Dedifferentiated amniotic fluid mesenchymal stem cell (primary cell): ENCODE data around the gene RALBP1.

ENCODE experiments used
- DNase-seq: peaks from one replicate; pipeline ENCODE4 v3.0.0-alpha.2; 2016; ENCODE audit errors: extremely low spot score

Gene RALBP1

DNA sequence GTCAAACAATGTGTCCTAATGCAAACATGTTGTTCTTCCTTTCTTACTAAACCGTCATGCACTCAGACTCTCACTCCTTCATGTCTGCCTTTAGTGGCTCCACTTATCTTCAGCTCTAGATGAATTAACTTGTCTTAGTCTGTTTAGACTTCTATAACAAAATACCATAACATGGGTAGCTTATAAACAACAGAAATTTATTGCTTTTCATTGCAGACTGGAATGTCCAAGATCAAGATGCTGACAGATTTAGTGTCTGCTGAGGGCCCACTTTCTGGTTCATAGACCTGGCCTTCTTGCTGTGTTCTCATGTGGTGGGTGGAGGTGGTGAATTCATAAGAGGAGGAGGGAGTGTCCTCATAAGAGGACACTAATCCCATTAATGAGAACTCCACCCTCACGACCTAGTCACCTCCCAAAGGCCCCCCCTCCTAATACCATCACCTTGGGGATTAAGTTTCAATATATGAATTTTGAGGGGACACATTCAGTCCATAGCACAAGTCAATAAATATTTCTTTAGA lies 32.3 kb downstream of the RALBP1 start:
- no peak for DNase-seq

DNA sequence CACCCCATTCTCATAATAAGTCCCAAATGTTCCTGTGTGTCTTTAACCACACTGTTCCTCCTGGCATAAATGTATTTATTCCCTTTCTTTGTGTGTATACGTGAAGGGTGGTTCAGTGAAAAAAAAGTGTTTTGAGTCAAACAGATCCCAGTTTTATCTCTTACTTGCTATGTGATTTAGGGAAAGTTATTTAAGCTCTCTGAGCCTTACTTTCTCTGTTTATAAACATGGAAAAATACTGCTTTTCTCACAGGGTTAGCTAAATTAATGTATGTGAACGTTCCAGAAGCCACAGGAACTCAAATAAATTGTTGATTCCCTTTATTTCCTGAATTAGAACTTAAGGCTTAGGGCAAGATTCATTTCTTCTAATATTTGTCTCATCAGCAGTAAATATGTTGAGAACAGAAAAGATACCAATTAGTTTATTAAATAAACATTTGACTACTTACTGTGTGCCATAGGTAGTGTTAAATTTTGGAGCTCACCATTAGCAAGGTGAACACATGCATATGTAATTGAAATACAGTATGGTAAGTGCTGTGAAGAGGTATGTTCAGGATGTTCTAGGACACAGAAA lies 33.2 kb downstream of the RALBP1 start:
- no peak for DNase-seq

DNA sequence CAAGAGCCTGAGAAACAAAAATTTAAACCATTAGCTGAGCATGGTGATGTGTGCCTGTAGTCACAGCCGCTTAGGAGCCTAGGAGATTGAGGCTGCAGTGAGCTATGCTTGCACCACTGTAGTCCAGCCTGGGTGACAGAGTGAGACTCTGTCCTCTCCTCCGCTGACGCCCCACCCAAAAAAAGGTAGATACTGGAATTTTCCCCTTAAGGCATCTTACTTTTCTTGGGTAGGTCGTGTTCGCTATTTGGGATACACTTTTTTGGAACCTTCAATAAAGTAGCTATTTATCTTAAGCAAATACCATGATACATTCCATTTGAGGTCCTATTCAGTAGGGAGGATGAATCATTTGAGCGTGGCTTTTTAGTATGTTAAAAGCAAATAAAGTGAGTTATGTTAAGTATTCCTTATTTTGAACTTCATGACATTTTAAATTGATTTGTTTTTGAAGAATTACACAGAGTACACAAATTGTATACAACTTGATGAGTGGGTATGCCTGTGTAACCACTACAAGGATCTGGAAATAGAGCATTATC lies 38.7 kb downstream of the RALBP1 start:
- peak; percentile 37 for DNase-seq

DNA sequence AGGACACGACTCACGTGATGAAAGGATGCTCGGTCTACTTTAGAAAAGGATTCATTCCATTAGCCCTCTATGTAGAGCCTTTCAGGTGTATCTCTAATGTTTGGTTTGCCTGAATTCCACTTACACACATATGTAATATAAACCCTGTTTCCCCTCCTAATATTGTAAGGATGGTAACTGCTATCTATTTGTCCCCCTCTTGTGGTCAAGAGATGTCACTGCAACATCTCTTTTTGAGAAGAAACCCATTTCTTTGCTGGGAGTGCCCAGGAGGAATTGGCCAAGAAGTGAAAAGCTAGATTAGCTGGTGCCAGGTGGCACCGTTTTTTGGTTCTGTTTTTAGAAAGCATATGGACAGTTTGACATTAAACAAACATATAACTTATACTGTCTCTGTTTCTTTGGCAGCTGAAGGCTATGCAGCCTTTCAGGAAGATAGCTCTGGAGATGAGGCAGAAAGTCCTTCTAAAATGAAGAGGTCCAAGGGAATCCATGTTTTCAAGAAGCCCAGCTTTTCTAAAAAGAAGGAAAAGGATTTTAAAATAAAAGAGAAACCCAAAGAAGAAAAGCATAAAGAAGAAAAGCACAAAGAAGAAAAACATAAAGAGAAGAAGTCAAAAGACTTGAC lies 41.2 kb downstream of the RALBP1 start:
- DNase-seq: peak; percentile 51

DNA sequence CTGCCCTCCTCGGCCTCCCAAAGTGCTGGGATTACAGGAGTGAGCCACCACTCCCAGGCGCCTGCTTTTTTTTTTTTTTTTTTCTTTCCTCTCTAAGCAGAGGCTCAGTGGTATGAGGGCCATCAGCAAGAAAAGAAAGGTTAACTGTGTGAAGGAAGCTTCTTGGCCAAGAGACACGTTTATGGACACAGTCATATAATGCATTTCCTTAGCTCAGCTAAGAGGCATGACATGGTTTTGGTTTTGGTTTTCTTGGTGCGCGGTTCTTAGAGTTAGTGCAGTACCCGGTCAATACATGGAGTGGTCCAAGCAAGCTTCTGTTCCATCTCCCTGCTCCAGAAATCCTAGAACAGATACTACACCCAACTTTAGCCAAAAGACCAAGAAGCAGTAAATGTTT lies 42.6 kb downstream of the RALBP1 start:
- no peak for DNase-seq

DNA sequence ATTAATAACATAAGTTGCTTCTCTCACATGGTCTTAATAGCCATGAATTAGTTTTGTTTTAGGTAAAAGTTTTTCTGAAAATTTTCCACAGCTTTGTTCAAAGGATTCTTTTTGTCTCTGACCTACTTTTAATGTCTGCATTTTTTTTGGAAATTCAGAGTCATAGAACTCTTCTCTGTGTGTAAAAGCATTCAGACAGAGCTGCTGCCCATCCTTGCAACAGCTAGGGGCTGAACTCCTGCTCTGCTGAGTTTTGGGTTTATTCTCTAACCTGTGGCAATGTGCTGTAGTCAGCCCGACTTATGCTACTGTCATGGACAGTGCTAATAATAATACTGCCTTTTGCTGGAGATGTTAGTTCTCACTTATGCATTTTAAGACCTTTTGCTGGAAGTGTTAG lies 44.1 kb downstream of the RALBP1 start:
- no peak for DNase-seq

DNA sequence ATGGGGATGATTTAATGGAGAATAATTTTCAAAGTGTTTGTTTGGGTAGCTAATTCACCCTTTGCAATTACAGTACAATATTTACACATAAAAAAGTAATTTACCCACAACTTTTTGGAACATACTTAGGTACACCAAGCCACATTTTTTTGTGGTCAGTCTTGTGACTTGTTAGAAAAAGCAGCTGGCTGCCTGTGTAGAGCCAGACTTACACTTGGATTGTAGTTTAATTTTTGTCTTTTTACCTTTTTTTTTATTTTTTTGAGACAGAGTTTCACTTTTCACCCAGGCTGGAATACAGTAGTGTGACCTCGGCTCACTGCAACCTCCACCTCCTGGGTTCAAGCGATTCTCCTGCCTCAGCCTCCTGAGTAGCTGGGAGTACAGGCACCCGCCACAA lies 45.4 kb downstream of the RALBP1 start:
- DNase-seq: no peak

DNA sequence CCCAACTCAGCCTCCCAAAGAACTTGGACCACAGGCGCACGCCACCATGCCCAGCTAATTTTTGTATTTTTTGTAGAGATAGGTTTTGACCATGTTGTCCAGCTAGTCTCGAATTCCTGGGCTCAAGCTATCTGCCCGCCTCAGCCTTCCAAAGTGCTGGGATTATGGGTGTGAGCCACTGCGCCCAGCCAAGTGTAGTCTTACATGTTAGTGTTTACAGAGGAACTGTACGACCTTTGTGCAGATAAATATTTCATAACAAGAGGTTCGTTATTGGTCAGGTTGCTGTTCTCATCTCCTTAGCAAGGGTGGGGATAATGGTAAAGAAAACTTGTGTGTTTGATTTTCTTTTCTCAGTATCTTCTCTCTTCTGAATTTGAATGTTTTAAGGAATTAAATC lies 46.5 kb downstream of the RALBP1 start:
- DNase-seq: no peak

DNA sequence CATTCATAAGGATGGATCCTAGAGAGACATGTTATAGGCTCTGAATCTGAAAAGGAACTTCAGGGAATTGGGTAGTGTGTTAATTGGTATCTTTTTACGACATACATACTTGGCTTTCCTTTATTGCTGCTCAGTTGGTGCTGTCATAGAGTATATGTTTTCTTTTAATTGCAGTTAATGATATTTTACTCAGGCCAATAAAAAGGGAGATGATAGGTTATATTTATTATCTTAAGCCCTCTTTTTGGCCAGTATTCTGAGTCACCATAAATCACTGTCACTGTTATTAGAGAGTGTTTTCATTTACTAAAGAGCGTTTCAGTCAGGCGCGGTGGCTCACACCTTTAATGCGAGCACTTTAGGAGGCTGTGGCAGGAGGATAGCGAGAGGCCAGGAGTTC lies 47.6 kb downstream of the RALBP1 start:
- DNase-seq: no peak

DNA sequence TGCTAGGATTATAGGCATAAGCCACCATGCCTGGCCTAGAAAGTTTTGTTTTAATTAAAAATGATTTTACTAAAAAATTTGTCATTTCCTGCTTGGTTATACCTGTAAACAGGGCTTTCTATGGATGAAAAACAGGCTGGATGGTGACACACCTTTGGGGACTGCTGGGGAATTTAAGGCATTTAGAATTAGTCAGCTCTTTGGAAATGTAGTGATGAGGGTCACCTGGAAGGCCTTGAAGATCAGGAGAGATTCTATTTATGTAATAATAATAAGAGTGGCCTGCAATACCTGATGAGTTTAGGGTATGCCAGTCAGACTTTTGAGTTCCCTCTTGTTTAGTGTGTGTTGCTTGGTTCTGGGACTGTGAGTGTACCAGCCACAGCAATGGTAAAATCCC lies 51.1 kb downstream of the RALBP1 start:
- no peak for DNase-seq

DNA sequence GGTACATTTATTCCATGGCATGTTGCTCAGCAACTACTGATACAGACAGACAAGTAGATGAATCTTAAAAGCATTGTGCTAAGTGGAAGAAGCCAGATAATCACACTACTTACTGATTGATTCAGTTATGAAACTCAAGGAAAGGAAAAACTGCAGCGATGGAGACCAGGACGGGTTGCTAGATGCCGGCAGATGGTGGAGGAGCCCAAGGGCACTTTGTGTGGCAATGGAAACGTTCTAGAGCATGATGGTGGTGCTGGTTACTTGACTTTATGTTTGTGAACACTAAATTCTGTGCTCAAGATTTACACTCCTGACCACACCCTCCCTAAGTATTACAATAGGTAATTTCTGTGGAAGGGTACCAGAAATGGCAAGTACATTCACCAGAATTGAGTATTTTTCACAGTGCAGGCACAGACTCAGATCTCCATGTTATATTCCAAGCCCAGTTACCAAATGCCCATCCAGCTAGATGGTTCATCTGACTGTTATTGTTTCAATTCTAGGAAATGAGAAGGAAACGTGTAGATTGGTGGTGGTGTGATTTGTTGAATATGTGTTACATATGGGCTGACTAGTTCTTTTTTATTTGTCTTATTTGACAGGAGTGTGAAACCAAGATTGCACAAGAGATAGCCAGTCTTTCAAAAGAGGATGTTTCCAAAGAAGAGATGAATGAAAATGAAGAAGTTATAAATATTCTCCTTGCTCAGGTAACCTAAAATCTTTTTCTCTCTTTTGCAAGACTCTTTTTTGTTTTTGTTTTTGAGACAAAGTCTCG lies 55.1 kb downstream of the RALBP1 start:
- no peak for DNase-seq

DNA sequence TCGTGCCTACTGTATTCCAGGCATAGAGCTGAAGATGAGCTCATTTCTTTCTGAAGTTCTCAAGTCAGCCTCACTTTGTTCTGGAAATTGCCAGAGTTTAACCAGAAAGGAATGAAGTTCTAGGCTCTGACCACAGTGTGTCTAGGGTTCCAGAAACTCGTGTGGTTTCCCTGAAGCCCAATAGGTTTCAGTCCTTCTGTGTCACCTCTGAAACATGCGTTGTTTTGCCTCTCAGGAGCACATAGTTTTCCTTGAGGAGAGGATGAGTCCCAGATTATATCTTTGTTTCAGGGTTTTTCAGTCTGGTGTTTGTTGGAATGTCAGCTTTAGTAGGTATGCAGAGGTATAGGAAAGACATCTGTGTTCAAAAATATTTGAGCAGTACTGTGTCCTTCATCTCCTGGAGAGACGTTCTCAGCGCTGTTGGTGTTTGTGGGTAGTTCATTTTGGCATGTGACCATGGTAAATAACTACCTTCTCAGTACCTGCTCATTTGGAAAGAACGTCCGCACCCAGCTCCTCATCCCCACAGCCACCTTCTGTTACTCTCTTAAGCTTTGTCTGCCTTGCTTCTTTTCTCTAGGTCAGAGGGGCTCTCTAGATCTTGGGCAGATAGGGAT lies 56.6 kb downstream of the RALBP1 start:
- DNase-seq: no peak

DNA sequence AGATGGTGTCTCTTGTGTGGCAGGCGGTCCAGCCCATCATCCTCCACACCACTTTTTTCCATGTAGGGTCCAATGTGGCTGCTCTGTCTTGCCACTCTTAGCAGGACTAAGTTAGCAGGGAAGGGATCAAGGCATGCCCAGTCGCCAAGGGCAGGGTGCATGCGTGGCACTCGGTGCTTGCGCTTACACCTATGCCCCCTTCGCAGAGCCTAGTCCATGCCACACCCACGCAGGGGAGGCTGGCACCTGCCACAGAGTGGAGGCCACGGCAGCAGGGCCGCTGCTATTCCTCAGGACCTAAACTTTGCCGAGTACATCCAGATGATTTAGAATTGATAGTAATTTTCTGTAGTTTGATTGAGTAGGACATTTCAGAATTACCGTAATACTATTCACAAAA lies 59.5 kb downstream of the RALBP1 start:
- DNase-seq: no peak

DNA sequence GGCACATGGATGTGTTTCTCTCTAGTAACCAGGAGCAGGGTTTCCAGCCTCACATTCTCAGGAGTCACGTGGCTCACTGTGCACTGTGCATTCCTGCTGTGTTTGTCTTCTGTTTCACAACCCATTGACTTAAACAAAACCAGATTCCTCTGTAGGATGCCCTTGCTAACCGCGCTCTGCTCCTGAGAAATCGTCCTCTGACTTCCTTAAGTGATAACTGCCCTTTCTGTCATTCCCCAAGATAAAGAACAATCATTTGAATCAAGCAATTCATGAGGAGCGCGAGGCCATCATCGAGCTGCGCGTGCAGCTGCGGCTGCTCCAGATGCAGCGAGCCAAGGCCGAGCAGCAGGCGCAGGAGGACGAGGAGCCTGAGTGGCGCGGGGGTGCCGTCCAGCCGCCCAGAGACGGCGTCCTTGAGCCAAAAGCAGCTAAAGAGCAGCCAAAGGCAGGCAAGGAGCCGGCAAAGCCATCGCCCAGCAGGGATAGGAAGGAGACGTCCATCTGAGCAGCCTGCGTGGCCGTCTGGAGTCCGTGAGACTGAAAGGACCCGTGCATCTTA lies 60.2 kb downstream of the RALBP1 start:
- peak; percentile 89 for DNase-seq

DNA sequence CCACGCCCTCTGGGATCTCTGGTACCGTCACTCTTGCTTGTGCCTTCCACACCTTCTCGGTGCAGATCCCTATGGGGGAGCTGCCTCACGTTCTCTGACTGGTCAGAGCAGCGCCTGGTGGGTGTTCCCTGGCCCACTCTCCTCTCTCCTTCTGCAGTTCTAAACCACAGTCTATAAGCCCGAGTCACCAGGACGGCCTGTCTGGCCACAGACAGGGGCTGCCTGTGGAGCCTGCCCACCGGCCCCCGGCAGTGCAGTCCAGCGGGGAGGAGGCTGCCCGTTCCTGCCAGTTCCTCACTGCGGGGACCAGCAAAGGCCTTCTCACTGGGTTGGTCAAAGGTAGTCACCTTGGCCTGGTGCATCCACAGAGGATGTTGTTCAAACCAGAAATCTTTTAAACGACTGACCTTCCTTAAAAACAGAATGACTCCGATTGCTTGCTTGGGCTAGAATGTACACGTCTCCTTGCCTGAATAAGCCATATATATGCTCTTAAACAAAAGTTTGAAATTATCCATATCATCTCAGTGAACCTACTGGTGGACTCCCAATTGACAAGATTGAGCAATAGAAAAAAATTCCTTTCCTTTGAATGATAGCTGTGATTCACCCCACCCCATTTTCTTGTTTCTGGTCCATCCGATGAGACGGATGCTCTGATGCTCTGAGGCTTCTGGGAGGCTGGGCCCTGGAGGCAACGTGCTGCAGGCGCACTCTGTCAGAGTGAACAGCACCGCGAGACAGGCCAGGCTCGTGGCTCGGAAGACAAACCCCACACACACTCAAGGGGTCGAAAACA lies 61.2 kb downstream of the RALBP1 start:
- DNase-seq: no peak

DNA sequence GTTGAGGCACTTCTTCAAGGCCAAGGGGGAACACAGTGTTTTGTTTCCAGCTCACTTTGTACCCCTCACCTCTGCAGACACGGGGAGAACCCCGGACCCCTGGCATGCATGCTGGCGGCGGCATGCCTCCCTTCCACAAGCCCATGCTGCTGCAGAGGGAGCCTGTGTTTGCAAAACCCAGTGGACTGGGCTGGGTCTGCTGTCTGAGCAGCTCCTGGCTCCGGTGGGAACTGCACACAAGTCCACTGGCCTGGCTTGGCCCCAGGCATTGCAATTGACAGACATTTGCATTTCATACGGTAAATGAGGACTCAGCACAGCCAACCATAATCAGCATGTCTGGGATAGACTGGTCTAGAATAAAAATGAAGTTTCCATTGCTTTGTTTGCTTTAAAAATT lies 62.4 kb downstream of the RALBP1 start:
- no peak for DNase-seq

DNA sequence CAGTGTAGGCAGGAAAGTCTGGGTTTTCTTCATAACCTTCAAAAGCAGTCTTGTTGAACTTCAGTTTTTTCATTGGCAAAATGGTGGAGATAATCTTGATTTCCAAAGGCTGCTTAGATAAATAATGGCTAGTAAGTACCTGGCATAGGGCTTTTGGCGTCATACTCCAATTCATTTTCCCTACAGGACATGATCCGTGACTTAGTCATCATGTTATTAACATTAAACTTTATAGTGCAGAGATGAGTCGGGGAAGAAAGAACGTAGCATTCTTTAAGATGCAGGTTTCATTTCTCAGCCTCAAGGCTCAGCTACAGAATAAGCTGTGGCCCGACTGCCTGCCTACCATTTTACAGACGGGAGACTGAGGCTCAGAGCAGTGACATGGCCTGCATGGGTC lies 64.0 kb downstream of the RALBP1 start:
- DNase-seq: no peak

DNA sequence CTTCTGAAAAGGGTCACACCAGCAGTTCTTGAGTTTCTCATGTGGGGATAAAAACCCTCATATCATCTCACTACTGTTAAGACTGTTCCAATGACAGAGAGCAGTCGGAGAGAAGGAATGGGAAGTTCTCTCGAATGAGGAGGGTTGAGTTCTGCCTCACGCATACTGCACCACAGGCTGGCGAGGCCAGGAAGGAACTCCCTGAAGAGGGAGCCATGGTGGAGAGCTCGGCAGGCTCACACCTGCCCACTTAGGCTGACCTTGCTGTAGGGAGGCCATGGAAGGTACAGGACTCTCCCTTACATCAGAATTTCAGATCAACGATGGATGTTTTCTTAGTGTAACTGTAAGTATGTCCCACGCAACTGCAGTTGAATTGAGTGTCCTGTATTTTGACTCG lies 64.6 kb downstream of the RALBP1 start:
- DNase-seq: no peak

DNA sequence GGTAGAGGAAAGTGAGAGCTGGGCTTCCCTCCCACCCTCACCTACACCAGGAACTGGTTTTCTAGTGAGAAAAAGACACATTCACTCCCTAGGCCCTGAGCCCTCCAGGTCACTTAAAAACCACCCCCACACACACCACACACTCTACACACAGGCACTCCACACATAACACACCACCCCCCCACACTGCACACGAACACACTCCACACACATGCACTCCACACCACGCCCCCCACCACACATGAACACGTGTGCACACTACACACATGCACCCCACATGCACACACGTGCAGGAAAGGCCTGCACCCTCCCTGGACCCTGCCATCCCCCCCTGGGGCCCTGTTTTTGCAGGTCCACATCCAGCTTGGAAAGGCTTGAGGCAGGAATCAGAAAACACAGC lies 67.6 kb downstream of the RALBP1 start:
- no peak for DNase-seq

DNA sequence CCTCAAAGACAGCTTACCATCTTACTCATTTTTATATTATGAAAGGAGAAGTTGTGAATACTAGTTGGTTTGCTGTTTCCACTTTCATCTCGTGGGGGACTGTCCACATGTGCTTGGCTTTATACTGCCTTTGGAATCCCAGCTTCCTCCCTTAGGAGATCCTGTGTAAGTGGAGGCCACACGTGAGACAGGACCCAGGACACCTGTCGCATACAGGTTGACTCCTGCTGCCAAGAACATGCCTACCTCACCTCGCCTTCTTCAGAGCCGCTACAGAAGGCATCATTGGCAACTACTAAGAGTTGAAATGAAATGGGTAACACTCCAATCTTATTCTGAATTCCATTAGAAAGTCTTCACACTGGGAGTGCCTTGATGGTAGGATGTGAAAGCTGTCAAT lies 69.7 kb downstream of the RALBP1 start:
- no peak for DNase-seq

DNA sequence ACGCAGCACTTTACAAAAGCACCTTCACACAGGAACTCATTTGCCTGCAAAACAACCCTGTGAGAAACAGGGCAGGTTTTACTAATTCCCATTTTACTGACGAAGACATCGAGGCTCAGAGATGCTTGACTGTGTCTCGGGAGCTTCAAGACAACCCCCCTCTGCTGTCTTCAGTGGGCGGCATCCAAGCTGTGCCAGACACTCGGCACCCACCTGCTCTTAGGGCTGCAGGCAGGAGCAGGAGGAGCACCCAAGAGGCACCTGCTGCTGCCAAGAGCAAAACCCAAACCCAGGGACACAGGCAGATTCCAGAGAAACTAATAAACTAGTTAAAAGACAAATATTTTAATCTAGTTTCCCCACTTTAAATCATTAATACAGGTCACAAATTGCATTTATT lies 71.2 kb downstream of the RALBP1 start:
- no peak for DNase-seq
